Upper lobe of left lung (tissue), 4 donors: ENCODE measurements around the gene FBXW7.

Source experiments
- EP300 ChIP-seq, 4 donors: sonication (generic); formaldehyde crosslinking; IDR thresholded peaks; one replicate each; pipeline ENCODE4 v1.5.1; 2017; ENCODE audit warnings: antibody characterized with exemption in 4 of 4, control low read depth in 2 of 4
- TF ChIP-seq, protein P1 (sequence below), 6 experiments: fragments of 450-650 bp in 4 of 6; fragments of 200-600 bp in 2 of 6; sonication (generic) in 2 of 6; IDR thresholded peaks; one replicate each; pipeline ENCODE4 v1.5.1; 2016 to 2019; ENCODE audit warnings: antibody characterized with exemption in 6 of 6

DNA sequence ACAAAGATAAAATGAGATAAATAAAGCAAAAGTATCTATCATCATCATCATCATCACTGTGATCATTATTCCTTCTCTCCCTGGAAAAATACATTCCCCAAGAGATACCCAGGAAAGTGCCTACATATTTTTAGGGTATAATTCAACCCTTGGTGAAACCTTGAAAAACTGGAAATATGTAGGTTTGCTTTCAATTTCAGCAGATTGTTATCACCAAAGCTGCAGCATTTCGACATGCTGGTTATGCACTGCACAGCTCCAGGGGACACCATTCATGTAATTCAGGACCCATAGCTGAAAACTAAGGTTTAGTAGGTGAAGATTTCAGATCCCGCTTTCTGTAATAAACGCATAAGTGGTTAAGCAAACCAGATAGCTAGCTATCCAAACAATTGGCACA is 28.4 kb upstream of the FBXW7 start:
- TF ChIP-seq, protein P1, sequence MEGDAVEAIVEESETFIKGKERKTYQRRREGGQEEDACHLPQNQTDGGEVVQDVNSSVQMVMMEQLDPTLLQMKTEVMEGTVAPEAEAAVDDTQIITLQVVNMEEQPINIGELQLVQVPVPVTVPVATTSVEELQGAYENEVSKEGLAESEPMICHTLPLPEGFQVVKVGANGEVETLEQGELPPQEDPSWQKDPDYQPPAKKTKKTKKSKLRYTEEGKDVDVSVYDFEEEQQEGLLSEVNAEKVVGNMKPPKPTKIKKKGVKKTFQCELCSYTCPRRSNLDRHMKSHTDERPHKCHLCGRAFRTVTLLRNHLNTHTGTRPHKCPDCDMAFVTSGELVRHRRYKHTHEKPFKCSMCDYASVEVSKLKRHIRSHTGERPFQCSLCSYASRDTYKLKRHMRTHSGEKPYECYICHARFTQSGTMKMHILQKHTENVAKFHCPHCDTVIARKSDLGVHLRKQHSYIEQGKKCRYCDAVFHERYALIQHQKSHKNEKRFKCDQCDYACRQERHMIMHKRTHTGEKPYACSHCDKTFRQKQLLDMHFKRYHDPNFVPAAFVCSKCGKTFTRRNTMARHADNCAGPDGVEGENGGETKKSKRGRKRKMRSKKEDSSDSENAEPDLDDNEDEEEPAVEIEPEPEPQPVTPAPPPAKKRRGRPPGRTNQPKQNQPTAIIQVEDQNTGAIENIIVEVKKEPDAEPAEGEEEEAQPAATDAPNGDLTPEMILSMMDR (IDR thresholded peaks at IDR 0.05) = no peak
- no peak for TF ChIP-seq EP300 (IDR thresholded peaks at IDR 0.05)
